ENCODE measurements around the gene CIITA.

GRCh38 chr16:10846213-10846998 is 30.6 kb upstream of the CIITA start:
- TF ChIP-seq CTCF (IDR thresholded peaks at IDR 0.05; ENCODE audit: low read length) (no peak), EZH2 (IDR thresholded peaks at IDR 0.05; ENCODE audit: borderline replicate concordance, low read length) (no peak)
